Measurements from ENCODE around the gene ZFP14.
A peak's percentile ranks its signal among the peaks of the same experiment; 100 is the strongest.

ZFP14 gene

DNA sequence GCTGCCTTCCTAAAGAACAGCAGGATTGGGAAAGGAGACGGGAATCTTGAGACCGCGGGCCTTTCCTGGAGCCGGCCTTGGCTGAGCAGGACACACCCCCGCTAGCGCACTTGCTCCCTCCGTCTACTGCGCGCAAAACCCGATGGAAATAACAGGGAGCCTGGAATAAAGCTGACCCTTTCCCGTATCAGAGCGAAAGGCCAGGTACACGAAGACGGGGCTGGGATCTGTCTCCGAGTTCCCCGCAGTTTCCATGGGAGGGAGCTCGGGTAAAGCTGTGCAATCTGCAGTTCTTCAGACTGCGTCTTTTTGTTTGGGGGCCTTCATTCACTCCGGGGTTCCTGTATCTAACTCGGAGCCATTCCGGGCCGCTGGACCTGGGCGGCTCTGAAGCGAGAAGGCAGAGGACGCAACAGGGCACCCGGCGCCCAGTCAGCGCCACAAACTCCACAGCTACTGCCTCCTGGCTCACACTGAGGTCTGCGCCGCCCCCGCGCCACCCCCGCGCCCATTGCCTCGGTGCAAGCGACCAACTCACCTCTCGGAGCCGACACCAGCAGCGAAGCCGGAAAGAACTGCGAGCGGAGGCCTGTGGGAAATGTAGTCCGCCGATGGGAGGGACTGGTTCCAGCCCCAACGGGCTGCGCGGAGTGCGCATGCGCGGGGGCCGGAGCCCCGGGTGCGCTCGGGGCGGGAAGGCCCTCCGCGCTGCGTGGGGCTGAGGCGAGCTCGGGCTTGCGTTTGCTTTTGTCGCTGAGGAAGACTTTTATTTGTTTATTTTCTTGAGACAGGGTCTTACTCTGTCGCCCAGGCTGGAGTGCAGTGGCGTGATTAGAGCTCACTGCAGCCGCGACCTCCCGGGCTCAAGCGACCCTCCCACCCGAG, at the start of gene ZFP14:
TSS of gene ZFP14 (minus strand) at position 577 of the 885 bp plus-strand sequence. CDS start 11,309 bp downstream, outside the sequence.
- Histone ChIP-seq H3K36me3 (ENCODE audit: control insufficient read depth, insufficient read depth, low read length) (no peaks in the 10 kb centered on the region), H3K4me3 (ENCODE audit: low read depth, low read length) (peak within 1 kb of the TSS; percentile 84), H3K27ac (ENCODE audit: low read depth, low read length) (peak within 1 kb of the TSS; percentile 77), H3K4me1 (ENCODE audit: control insufficient read depth, insufficient read depth, low read length) (no peaks in the 10 kb centered on the region), H3K9me3 (ENCODE audit: control insufficient read depth, insufficient read depth, low read depth, low read length) (peaks cover 1% of the 10 kb centered on the region; the same call in 1 of the 2 replicates), H3K9ac (ENCODE audit: low read length) (peak within 1 kb of the TSS; percentile 85), H3K27me3 (ENCODE audit: control insufficient read depth, insufficient read depth, low read length) (no peaks in the 10 kb centered on the region)

DNA sequence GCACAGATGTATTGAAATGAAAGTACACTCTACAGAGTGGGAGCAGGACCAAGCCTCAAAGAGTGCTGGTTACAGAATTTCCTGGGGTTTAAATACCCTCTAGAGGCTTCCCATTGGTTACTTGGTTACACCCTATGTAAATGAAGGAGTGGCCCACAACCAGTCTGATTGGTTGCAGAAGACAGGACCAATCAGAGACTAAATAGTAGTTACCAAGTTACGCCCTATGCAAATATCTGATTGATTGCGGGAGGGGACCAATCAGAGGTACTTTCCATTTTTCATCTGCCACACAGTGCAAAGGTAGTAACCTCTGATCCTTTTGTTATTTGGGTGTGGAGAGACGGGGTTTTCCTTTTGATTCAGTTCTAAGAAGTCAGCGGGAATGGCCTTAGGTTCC, 44.9 kb upstream of the ZFP14 start:
- H3K27ac ChIP-seq (ENCODE audit: low read depth, low read length) = no peak overlapping the region
- peaks cover 18% of the 10 kb centered on the region; the same call in 1 of the 2 replicates for H3K9me3 ChIP-seq (ENCODE audit: control insufficient read depth, insufficient read depth, low read depth, low read length)
- H3K4me3 ChIP-seq (ENCODE audit: low read depth, low read length) = no peak overlapping the region
- H3K27me3 ChIP-seq (ENCODE audit: control insufficient read depth, insufficient read depth, low read length) = peaks cover 22% of the 10 kb centered on the region; the same call in 1 of the 2 replicates
- no peak overlapping the region for H3K9ac ChIP-seq (ENCODE audit: low read length)
- no peaks in the 10 kb centered on the region for H3K36me3 ChIP-seq (ENCODE audit: control insufficient read depth, insufficient read depth, low read length)
- H3K4me1 ChIP-seq (ENCODE audit: control insufficient read depth, insufficient read depth, low read length) = no peaks in the 10 kb centered on the region

DNA sequence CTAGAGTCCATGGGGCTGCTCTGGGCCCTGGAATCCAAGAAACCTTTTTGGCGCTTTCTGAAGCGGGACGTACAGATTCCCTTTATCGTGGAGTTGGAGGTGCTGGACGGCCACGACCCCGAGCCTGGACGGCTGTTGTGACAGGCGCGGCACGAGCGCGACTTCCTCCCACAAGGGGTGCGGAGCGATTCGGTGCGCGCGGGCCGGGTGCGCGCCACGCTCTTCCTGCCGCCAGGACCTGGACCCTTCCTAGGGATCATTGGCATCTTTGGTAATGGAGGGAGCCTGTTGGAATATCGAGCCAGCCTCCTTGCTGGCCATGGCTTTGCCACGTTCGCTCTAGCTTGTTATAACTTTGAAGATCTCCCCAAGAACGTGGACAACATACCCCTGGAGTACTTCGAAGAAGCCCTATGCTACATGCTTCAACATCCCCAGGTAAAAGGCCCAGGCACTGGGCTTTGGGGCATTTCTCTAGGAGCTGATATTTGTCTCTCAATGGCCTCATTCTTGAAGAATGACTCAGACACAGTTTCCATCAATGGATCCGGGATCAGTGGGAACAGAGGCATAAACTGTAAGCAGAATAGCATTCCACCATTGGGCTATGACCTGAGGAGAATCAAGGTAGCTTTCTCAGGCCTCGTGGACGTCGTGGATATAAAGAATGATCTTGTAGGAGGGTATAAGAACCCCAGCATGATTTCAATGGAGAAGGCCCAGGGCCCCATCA, 42.9 kb upstream of the ZFP14 start:
- no peaks in the 10 kb centered on the region for H3K4me1 ChIP-seq (ENCODE audit: control insufficient read depth, insufficient read depth, low read length)
- peaks cover 24% of the 10 kb centered on the region; the same call in 1 of the 2 replicates for H3K27me3 ChIP-seq (ENCODE audit: control insufficient read depth, insufficient read depth, low read length)
- H3K9ac ChIP-seq (ENCODE audit: low read length) = no peak overlapping the region
- H3K4me3 ChIP-seq (ENCODE audit: low read depth, low read length) = peak overlapping the region; percentile 60; the same call in 1 of the 2 replicates
- H3K36me3 ChIP-seq (ENCODE audit: control insufficient read depth, insufficient read depth, low read length) = no peaks in the 10 kb centered on the region
- H3K27ac ChIP-seq (ENCODE audit: low read depth, low read length) = no peak overlapping the region
- H3K9me3 ChIP-seq (ENCODE audit: control insufficient read depth, insufficient read depth, low read depth, low read length) = peaks cover 18% of the 10 kb centered on the region; the same call in 1 of the 2 replicates

DNA sequence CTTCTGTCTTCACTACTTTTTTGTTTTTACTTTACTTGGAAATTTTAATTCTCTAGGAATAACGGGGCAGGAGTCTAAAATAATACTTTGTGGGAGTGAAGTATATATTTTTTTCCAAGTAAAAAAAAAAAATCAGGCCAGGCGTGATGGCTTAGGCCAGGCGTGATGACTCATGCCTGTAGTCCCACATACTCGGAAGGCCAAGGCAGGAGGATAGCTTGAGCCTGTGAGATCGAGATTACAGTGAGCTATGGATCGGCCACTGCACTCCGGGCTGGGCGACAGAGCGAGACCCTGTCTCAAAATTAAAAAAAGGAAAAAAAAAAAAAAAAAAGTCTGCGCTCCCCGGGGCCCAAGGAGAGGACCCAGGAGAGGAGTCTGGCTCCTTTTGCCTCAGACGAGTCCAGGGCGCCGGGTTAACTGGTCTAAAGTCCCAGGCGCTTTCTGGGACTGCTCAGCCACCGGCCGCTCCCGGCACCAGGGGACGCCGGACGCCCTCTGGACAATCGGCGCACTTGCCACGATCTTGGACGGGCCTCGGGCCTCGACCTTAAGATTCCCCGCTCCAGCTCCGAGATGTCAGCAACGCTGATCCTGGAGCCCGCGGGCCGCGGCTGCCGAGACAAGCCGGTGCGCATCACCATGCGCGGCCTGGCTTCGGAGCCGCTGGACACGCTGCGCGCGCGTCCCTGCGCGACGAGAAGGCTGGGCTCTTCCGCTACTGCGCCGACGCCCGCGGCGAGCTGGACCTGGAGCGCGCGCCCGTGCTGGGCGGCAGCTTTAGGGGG, 42.2 kb upstream of the ZFP14 start:
- no peaks in the 10 kb centered on the region for H3K36me3 ChIP-seq (ENCODE audit: control insufficient read depth, insufficient read depth, low read length)
- H3K4me1 ChIP-seq (ENCODE audit: control insufficient read depth, insufficient read depth, low read length) = no peaks in the 10 kb centered on the region
- H3K9ac ChIP-seq (ENCODE audit: low read length) = no peak overlapping the region
- H3K9me3 ChIP-seq (ENCODE audit: control insufficient read depth, insufficient read depth, low read depth, low read length) = peaks cover 14% of the 10 kb centered on the region; the same call in 1 of the 2 replicates
- H3K27me3 ChIP-seq (ENCODE audit: control insufficient read depth, insufficient read depth, low read length) = peaks cover 24% of the 10 kb centered on the region; the same call in 1 of the 2 replicates
- no peak overlapping the region for H3K27ac ChIP-seq (ENCODE audit: low read depth, low read length)
- H3K4me3 ChIP-seq (ENCODE audit: low read depth, low read length) = peak overlapping the region; percentile 60; the same call in 1 of the 2 replicates

DNA sequence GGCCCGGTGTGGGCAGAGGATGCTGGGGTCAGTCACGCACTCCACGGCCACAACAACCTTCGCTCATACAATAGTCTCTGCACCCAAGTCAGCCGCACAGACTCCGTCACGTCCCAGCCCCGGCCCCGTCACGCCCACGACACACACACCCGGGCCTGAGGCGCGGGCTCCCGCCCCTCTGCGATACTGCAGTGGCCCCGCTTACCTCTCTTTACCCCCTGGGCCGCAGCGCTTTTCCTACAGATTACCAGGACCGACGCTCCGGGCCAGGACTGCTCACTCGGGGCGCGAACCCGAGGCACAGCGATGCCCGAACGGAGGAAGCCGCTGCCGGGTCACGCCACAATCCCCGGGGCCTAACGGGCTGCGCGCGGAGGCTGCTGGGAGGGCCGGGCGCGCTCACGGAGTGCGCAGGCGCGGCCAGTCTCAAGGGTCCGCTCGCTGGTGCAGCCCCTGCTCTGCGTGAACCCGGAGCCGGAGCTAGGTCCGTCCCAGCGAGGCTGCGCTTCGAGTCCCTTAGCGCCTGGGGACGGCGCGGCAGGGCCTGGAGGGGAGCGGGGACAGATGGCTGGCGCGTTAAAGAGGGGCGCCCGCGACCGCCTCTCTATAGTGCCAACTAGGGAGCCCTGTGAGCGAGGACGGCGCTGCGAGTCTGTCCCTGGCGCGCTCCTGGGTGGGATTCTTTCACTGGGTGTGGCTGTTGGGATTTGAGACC, 39.4 kb upstream of the ZFP14 start, which contains the start of gene ZFP82:
TSS of gene ZFP82 (minus strand) at position 358 of the 715 bp plus-strand sequence. CDS start 8,855 bp downstream, outside the sequence.
- Histone ChIP-seq H3K27me3 (ENCODE audit: control insufficient read depth, insufficient read depth, low read length) (peaks cover 24% of the 10 kb centered on the region; the same call in 1 of the 2 replicates), H3K36me3 (ENCODE audit: control insufficient read depth, insufficient read depth, low read length) (no peaks in the 10 kb centered on the region), H3K9ac (ENCODE audit: low read length) (peak within 1 kb of the TSS; percentile 50), H3K4me3 (ENCODE audit: low read depth, low read length) (peak within 1 kb of the TSS; percentile 82), H3K4me1 (ENCODE audit: control insufficient read depth, insufficient read depth, low read length) (no peaks in the 10 kb centered on the region), H3K27ac (ENCODE audit: low read depth, low read length) (0 out of 2 replicates have a peak within 1 kb of the TSS, but pooled peaks have one; percentile 26), H3K9me3 (ENCODE audit: control insufficient read depth, insufficient read depth, low read depth, low read length) (peaks cover 7% of the 10 kb centered on the region; the same call in 1 of the 2 replicates)

DNA sequence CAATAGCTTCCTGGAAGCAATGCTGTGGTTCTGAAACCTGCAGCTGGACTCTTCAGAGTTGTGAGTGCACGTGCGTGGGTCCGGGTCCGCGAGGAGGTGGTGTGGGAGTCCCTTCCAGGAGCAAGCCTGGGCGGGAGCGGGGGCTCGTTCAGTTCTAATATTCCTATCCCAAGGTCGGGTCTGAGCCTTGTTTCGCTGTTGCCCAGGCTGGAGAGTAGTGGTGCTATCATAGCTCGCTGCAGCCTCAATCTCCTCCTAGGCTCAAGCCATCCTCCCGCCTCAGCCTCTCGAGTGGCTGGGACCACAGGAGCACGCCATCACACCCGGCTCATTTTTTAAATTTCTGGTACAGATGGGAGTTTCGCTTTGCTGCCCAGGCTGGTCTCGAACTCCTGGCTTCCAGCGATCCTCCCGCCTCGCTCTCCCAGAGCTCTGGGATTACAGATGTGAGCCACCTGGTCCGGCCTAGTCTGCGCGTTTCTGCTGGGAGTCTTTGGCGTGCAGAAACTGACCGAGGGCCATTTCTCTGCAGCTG, 38.8 kb upstream of the ZFP14 start:
- no peaks in the 10 kb centered on the region for H3K4me1 ChIP-seq (ENCODE audit: control insufficient read depth, insufficient read depth, low read length)
- H3K9ac ChIP-seq (ENCODE audit: low read length) = peak overlapping the region; percentile 50
- peaks cover 24% of the 10 kb centered on the region; the same call in 1 of the 2 replicates for H3K27me3 ChIP-seq (ENCODE audit: control insufficient read depth, insufficient read depth, low read length)
- peak overlapping the region; percentile 82 for H3K4me3 ChIP-seq (ENCODE audit: low read depth, low read length)
- H3K36me3 ChIP-seq (ENCODE audit: control insufficient read depth, insufficient read depth, low read length) = no peaks in the 10 kb centered on the region; the same call in 1 of the 2 replicates
- H3K9me3 ChIP-seq (ENCODE audit: control insufficient read depth, insufficient read depth, low read depth, low read length) = peaks cover 11% of the 10 kb centered on the region; the same call in 1 of the 2 replicates
- no peak overlapping the region for H3K27ac ChIP-seq (ENCODE audit: low read depth, low read length)

DNA sequence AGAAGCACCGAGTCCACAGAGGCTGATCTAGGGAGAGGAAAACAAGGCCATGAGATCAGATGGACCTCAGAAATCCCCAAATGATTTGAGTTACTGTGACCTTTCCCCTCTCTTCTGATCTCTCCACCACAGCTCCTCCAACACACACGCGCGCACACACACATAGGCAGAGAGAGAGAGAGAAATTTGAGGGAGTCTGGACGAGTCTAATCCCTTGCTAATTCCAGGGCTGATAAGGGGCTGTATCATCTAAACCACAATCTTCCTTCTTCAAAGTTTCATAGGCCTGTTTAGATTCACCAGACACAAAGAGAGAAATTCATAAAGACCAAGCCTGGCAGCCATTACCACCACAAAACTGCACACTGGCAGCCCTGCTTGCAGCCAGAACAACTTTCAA, 30.8 kb upstream of the ZFP14 start:
- Histone ChIP-seq H3K36me3 (ENCODE audit: control insufficient read depth, insufficient read depth, low read length) (peaks cover 45% of the 10 kb centered on the region), H3K27me3 (ENCODE audit: control insufficient read depth, insufficient read depth, low read length) (no peaks in the 10 kb centered on the region), H3K9ac (ENCODE audit: low read length) (no peak overlapping the region), H3K4me3 (ENCODE audit: low read depth, low read length) (no peak overlapping the region), H3K9me3 (ENCODE audit: control insufficient read depth, insufficient read depth, low read depth, low read length) (peaks cover 10% of the 10 kb centered on the region; the same call in 1 of the 2 replicates), H3K27ac (ENCODE audit: low read depth, low read length) (no peak overlapping the region), H3K4me1 (ENCODE audit: control insufficient read depth, insufficient read depth, low read length) (no peaks in the 10 kb centered on the region)

DNA sequence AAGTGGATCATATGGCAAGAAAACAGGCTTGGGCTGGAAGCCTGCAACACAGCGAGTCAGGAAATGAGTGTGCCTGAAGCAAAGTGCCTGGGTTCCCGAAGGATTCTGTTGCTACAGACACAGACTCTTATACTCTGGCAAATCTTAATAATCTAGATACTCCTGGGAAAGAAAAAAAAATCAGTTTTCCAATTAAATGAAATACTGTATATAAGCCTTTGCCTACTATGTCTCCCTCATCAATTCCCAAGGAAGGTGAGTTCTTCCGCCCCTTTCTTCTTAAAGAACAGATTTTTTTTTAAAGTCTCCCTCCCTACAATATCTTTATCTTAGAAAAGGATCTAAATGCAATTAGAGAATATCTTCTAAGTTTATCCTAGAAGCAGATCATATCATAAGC, 29.1 kb upstream of the ZFP14 start:
- Histone ChIP-seq H3K27me3 (ENCODE audit: control insufficient read depth, insufficient read depth, low read length) (no peaks in the 10 kb centered on the region), H3K27ac (ENCODE audit: low read depth, low read length) (no peak overlapping the region), H3K9me3 (ENCODE audit: control insufficient read depth, insufficient read depth, low read depth, low read length) (peaks cover 7% of the 10 kb centered on the region; the same call in 1 of the 2 replicates), H3K4me3 (ENCODE audit: low read depth, low read length) (no peak overlapping the region), H3K36me3 (ENCODE audit: control insufficient read depth, insufficient read depth, low read length) (peaks cover 56% of the 10 kb centered on the region), H3K9ac (ENCODE audit: low read length) (no peak overlapping the region), H3K4me1 (ENCODE audit: control insufficient read depth, insufficient read depth, low read length) (no peaks in the 10 kb centered on the region)

GRCh38 chr19:36404498-36404897, 25.5 kb upstream of the ZFP14 start:
- Histone ChIP-seq H3K27me3 (ENCODE audit: control insufficient read depth, insufficient read depth, low read length) (no peaks in the 10 kb centered on the region), H3K9ac (ENCODE audit: low read length) (no peak overlapping the region), H3K27ac (ENCODE audit: low read depth, low read length) (no peak overlapping the region), H3K4me1 (ENCODE audit: control insufficient read depth, insufficient read depth, low read length) (no peaks in the 10 kb centered on the region), H3K4me3 (ENCODE audit: low read depth, low read length) (no peak overlapping the region), H3K9me3 (ENCODE audit: control insufficient read depth, insufficient read depth, low read depth, low read length) (peaks cover 7% of the 10 kb centered on the region; the same call in 1 of the 2 replicates), H3K36me3 (ENCODE audit: control insufficient read depth, insufficient read depth, low read length) (peaks cover 71% of the 10 kb centered on the region)

Measured in HUES6 (cell line).